Measurements from ENCODE around the gene TMEM14C.

DNA sequence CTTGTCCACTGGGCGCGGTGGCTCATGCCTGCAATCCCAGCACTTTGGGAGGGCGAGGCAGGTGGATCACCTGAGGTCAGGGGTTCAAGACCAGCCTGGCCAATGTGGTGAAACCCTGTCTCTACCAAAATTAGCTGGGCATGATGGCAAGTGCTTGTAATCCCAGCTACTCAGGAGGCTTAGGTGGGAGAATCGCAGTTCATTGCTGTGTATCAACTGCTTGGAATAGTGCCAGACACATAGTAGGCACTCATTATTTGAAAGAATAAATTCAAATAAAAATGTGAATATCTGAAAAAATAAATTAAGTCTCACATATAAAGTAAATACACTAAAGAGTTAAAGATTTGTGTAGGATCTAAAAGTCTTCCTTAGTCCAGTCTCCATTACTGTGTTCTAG, 26.2 kb upstream of the TMEM14C start:
- TF ChIP-seq, protein P1, sequence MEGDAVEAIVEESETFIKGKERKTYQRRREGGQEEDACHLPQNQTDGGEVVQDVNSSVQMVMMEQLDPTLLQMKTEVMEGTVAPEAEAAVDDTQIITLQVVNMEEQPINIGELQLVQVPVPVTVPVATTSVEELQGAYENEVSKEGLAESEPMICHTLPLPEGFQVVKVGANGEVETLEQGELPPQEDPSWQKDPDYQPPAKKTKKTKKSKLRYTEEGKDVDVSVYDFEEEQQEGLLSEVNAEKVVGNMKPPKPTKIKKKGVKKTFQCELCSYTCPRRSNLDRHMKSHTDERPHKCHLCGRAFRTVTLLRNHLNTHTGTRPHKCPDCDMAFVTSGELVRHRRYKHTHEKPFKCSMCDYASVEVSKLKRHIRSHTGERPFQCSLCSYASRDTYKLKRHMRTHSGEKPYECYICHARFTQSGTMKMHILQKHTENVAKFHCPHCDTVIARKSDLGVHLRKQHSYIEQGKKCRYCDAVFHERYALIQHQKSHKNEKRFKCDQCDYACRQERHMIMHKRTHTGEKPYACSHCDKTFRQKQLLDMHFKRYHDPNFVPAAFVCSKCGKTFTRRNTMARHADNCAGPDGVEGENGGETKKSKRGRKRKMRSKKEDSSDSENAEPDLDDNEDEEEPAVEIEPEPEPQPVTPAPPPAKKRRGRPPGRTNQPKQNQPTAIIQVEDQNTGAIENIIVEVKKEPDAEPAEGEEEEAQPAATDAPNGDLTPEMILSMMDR (IDR thresholded peaks at IDR 0.05): no peak
- TF ChIP-seq POLR2A (IDR thresholded peaks at IDR 0.05): no peak
